DLD1 (cell line): ENCODE data around the gene CATSPERZ.

Experiments used
- in situ Hi-C: cut with HindIII; loops from 2 replicates; pipeline ENCODE4 v1.10.0; 2017; ENCODE audit warnings: low sequenced_read_pairs

Gene CATSPERZ

DNA sequence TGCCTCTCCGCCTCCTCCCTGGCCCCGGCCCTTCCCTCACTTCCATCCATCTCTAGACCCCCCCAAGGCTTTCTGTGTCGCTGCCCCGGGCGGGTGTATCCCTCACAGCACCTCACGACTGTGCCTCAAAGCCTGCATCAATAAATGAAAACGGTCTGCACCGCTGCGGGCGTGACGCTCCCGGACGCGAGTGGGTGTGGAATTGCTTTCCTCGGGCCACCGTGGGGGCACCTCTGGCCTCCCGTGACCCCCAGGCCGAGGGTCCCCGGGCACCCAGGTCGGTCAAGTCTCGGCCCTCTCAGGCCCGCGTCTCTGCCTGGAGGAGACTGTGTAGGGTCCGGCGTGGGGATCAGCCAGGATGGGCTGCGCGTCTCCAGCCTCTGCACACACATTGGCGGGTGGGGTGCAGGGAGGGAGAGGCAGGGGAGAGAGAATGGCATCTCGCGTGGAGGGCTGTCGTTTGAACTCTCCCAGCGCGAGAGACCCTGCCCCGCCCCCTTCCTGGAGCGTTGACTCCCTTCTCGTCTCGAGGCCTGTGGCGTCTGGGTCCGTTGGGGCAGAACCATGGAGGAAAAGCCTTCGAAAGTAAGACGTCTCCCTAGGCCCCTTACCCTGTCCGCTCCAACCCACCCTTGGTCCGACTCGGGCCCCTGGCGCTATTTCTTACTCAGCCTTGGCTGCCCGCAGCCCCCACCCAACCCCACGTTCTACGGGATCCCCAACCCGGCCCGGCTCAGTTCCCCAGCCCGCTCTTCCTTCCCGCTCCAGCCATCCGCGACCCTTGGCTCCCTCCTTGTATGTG, at the start of gene CATSPERZ:
TSS of gene CATSPERZ (plus strand) at position 512 of the 802 bp plus-strand sequence. CDS start at position 565, 53 bp downstream.
- in situ Hi-C loops, result no loop called here

GRCh38 chr11:64250415-64251015, 49.6 kb upstream of the CATSPERZ start:
- in situ Hi-C loops, result no loop called here

DNA sequence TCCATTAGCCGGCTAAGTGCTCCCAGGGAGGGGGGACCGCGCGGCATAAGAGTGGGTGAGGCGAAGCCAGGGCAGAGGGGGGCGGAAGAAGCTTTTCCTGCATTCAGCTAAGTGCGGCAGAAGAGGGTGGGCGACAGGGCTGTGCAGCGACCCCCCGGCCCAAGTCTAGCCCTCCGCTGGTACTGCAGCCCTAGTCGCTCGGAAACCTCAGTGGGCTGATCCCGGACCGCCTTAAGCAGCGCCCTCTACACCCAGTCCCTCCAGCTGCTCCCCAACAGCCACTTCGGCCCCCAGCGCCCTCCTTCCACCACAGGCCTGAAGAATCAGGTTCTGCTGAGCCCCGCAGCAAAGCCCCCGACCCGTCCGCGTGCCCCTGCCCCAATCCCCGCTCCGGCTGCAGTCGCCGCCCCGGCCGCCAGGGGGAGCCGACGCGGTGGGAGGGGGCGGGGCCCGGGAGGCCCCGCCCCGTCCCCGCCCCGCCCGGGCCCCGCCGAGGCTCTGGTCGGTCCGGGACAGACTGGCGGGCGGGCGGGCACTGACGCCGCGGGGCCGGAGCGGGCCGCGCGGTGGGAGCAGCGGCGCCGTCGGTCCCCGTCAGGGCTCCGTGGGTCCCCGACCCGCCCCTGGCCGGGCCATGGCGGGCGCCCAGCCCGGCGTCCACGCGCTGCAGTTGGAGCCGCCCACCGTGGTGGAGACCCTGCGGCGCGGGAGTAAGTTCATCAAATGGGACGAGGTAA, 49.0 kb upstream of the CATSPERZ start, which contains the start of gene PLCB3:
TSS of gene PLCB3 (plus strand) at position 515 of the 737 bp plus-strand sequence. CDS start at position 635, 120 bp downstream.
- in situ Hi-C loops, result no loop called here

GRCh38 chr11:64251753-64252002, 48.5 kb upstream of the CATSPERZ start:
- in situ Hi-C loops, result no loop called here

DNA sequence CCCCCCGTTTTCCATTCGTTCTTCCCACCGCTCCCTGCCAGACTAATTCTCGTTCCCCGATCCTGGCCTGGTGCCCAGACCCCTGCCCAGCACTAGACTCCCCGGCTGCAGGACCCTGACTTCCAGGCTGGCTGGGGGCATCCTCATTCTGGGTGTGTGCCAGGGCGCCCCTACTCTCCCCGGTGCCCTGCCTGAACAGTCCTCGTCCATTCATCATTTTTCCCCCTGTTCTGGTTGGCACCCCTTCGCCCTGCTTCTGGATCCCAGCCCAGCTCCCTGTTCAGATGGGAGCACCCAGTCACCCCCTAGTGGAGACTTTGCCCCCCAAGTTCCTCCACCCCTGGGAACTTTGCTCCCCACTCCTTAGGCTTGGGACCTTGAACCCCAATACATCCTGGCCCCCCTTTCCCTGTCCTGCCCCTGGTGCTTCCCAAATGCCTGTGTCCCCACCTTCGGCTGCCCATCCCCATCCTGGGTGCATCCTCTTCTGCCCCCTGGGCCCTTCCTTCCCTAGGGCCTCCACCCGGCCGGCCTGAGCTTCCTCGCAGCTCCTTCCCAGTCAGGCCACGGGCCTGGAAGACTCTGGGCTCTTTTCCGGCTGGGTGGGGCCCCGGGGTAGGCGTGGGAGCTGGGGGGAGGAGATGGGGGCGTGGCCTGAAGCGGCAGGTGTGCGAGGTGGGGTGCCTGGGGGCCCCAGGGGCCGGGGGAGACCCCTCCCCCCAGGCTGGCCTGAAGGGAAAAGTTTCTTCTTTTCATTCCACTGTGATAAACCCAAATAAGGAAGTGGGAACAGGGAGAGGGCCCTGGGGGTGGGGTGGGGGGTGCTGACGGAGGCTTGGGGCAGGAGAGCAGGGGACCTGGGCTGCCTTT, 47.9 kb upstream of the CATSPERZ start:
- in situ Hi-C loops, result no loop called here

- in situ Hi-C loops, result no loop called here
These were observed 47.1 kb upstream of the CATSPERZ start for GRCh38 chr11:64253043-64253442.

DNA sequence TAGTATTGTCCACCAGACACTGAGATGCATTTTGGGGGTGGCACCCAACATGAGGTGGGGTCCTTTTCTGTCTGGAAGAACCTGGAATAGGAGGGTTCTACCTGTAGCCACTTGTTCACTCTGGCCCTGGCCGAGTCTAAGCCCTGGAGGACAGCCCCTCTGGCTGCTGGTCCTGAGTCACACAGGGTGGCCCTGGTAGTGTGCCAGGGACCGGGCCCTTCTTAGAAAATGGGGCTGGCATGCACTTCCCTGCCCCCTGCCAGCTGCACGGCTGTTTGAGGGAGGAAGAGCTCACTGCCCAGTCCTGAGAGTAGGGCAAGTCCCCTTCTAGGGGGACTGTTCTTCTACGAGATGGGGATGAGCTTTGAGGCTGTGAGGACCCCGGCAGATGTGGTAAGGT, 46.7 kb upstream of the CATSPERZ start:
- in situ Hi-C loops, result no loop called here

DNA sequence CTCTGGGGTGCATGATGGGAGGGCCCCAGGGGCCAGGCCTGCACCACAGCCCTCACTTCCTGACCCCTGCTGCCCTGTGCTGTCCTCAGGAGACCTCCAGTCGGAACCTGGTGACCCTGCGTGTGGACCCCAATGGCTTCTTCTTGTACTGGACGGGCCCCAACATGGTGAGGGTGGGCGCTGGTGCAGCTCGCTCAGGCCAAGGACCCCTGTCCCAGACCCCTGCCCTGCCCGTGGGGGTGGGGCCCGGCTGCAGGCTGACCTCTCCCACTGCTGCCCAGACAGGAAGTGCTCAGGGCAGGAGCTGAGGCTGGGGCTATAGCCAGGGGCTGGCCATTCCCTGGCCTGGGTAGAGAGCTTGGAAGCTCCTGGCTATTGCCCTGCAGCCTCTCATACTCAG, 45.8 kb upstream of the CATSPERZ start:
- in situ Hi-C loops, result no loop called here

GRCh38 chr11:64255135-64256128, 44.7 kb upstream of the CATSPERZ start:
- in situ Hi-C loops, result no loop called here

DNA sequence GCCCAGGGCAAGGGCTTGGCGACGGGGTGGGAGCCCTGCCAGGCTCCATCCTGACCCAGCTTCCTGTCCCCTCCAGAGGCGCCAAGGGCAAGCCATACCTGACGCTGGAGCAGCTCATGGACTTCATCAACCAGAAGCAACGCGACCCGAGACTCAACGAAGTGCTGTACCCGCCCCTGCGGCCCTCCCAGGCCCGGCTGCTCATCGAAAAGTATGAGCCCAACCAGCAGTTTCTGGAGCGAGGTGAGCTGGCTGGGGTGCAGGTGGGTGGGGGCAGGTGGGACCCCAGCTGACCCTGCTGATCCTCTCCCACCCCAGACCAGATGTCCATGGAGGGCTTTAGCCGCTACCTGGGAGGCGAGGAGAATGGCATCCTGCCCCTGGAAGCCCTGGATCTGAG, 43.9 kb upstream of the CATSPERZ start:
- in situ Hi-C loops, result no loop called here

DNA sequence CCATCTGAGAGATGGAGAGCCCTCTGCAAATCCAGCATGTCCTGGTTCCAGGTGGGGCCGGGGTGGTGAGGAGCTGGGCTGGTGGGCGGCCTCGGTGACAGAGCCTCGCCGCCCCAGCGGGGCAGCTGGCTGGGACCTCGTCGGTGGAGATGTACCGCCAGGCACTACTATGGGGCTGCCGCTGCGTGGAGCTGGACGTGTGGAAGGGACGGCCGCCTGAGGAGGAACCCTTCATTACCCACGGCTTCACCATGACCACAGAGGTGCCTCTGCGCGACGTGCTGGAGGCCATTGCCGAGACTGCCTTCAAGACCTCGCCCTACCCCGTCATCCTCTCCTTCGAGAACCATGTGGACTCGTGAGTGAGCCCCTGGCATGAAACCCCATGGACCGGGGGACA, 41.8 kb upstream of the CATSPERZ start:
- in situ Hi-C loops, result no loop called here

DNA sequence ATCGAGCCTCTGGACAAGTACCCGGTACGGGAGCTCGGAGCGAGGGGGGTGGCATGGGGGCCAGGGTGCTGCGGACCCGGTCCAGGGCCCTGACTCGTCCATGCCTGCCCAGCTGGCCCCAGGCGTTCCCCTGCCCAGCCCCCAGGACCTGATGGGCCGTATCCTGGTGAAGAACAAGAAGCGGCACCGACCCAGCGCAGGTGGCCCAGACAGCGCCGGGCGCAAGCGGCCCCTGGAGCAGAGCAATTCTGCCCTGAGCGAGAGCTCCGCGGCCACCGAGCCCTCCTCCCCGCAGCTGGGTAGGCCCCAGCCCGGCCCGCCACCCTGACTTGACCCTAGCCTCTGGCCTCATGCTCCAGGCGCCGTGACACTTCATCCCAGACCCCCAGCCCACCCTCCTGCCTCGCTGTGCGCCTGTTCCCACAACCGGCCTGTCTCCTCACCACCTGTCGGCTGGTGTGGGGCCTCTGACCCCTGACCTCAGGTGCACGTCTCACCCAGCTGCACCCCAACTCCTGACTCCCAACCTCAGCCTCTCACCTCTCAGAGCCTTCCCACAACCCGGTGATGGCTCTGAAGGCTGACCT, 41.1 kb upstream of the CATSPERZ start:
- in situ Hi-C loops, result no loop called here

- in situ Hi-C loops, result no loop called here
These were observed 40.6 kb upstream of the CATSPERZ start for GRCh38 chr11:64259533-64260067.

DNA sequence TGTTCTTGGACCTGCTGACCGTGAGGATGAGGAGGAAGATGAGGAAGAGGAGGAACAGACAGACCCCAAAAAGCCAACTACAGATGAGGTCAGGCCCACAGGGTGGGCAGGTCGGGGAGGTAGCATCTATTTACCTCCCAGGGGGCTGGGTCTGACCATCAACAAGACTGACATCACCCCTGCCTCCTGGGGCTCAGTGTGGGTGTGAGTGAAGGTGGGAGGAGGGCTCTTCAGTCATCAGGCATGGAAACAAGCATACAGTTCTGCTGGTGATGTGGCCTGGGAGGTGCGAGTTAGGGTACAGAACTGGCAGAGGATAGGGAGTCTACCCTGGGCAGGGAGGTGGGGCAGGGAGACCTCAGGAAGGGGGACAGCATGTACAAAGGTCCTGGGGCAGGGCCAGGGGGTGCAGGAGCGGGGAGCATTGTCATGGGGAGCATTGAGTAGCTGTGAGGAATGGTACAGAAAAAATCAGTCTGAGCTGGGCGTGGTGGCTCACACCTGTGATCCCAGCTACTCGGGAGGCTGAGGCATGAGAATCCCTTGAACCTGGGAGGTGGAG, 39.9 kb upstream of the CATSPERZ start:
- in situ Hi-C loops, result no loop called here

- in situ Hi-C loops, result no loop called here
These were observed 38.5 kb upstream of the CATSPERZ start for GRCh38 chr11:64261556-64262080.

DNA sequence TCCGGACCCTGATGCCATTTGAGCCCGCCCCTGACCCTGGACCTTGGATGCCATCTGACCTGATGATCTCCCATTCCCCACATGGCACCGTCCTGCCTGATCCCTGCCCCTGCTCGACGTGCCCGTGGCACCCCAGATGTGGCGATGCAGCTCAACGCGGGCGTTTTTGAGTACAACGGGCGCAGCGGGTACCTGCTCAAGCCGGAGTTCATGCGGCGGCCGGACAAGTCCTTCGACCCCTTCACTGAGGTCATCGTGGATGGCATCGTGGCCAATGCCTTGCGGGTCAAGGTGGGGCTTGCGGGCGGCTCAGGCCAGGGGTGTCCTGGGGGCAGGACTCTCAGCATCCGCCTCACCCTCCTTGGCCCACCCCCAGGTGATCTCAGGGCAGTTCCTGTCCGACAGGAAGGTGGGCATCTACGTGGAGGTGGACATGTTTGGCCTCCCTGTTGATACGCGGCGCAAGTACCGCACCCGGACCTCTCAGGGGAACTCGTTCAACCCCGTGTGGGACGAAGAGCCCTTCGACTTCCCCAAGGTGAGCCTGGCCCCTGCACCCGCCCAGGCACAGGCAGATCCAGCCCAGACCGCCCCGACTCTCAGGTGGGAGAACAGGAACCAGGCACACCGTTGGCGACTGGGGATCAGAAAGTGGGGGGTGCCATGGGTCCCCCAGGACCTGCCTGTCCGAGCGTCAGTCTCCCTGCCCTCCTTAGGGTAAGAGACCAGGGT, 37.7 kb upstream of the CATSPERZ start:
- in situ Hi-C loops, result no loop called here

DNA sequence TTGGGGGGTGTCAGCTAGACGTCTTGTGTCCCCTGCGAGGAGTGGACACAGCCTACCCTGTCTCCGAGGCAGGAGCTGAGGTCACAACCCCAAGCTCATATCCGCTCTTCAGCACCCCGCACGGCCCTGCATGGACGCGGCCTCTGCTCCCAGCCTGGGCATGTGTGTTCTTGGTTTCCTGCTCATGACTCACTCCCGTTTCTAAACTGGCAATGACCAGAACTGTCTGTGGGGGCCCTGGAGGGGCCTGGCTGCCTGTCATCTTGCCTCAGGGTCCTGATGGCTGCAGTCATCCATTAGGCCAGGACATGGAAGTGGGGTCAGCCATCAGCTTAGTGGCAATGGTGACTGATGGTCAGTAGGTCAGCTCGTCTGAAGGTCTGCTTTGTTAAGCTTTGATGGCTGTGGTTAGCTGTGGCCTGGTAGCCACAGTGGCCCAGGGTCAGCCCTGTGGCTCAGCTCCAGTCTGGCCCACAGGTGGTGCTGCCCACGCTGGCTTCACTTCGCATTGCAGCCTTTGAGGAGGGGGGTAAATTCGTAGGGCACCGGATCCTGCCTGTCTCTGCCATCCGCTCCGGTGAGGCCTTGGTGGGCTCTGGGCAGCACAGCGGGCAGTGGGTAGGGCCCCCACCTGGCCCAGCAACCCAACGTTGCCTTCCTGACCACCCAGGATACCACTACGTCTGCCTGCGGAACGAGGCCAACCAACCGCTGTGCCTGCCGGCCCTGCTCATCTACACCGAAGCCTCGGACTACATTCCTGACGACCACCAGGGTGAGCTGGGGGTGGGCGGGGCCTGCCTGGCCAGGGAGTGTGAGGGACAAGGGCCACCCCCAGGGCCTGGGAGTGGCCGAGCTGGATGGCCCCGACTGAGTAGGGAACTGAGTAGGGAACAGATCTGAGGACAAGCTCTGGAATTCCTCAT, 36.9 kb upstream of the CATSPERZ start:
- in situ Hi-C loops, result no loop called here
